HFFc6 (cell line): ENCODE results near the gene CHCHD1. TPM values are rescaled to one million over a fixed set of nuclear protein-coding genes. Genes with fewer than 3 reads are reported as not detected.

Source experiments
- DNase-seq: peaks from one replicate; pipeline ENCODE4 v3.0.0-alpha.2; 2018
- H3K27ac Mint-ChIP-seq: 2 replicates; pipeline ENCODE4 v1.8.0; 2020; ENCODE audit warnings: mild to moderate bottlenecking, mixed read lengths
- H3K27me3 Mint-ChIP-seq: 2 replicates; pipeline ENCODE4 v1.8.0; 2021; ENCODE audit warnings: mild to moderate bottlenecking, moderate library complexity, mixed read lengths; ENCODE audit not compliant: insufficient read depth
- H3K36me3 Mint-ChIP-seq: 2 replicates; pipeline ENCODE4 v1.8.0; 2021; ENCODE audit warnings: low read depth, mixed read lengths
- H3K4me1 Mint-ChIP-seq: 2 replicates; pipeline ENCODE4 v1.8.0; 2020; ENCODE audit warnings: low read depth, mixed read lengths
- H3K4me3 Mint-ChIP-seq: 2 replicates; pipeline ENCODE4 v1.8.0; 2020; ENCODE audit warnings: mild to moderate bottlenecking, moderate library complexity, mixed read lengths
- H3K9me3 Mint-ChIP-seq: 2 replicates; pipeline ENCODE4 v1.8.0; 2020; ENCODE audit warnings: mild to moderate bottlenecking, mixed read lengths
- CTCF ChIP-seq: fragments of 200-600 bp; sonication (generic); IDR thresholded peaks from 2 replicates; pipeline ENCODE4 v1.5.0; 2021; ENCODE audit warnings: antibody characterized with exemption, mild to moderate bottlenecking
- total RNA-seq, 6 experiments: library from RNA; stranded (reverse); fragmentation: NEBNext Ultra II Directional; extraction: Animal tissue kit (Norgen Biotek cat#: 25700); gene quantifications; 2 replicates in 1 of 6; 3 replicates in 5 of 6; pipeline ENCODE4 v1.2.3, GENCODE V29; 2021

Gene CHCHD1
- total RNA-seq, 6 experiments from 2014 or later = 27.1 to 34.7 (median 30.6) TPM

- Mint-ChIP-seq H3K4me3 (no peak overlapping the region), H3K9me3 (no peaks in the 10 kb centered on the region), H3K27ac (no peak overlapping the region), H3K36me3 (peaks cover 33% of the 10 kb centered on the region), H3K4me1 (peaks cover 35% of the 10 kb centered on the region), H3K27me3 (peaks cover 1% of the 10 kb centered on the region)
- TF ChIP-seq CTCF = no peak
- DNase-seq = no peak
These were observed 31.0 kb upstream of the CHCHD1 start for GRCh38 chr10:73750819-73751218.

- Mint-ChIP-seq H3K4me1 (peaks cover 24% of the 10 kb centered on the region), H3K4me3 (no peak overlapping the region), H3K9me3 (no peaks in the 10 kb centered on the region), H3K27me3 (peaks cover 1% of the 10 kb centered on the region), H3K36me3 (peaks cover 34% of the 10 kb centered on the region), H3K27ac (no peak overlapping the region)
- no peak for DNase-seq
- no peak for TF ChIP-seq CTCF
These were observed 25.7 kb upstream of the CHCHD1 start for GRCh38 chr10:73756183-73756582.

- Mint-ChIP-seq H3K27me3 (peaks cover 1% of the 10 kb centered on the region), H3K27ac (no peak overlapping the region), H3K9me3 (no peaks in the 10 kb centered on the region), H3K36me3 (peaks cover 36% of the 10 kb centered on the region), H3K4me3 (no peak overlapping the region), H3K4me1 (peaks cover 45% of the 10 kb centered on the region)
- no peak for TF ChIP-seq CTCF
- DNase-seq = no peak
These were observed 22.9 kb upstream of the CHCHD1 start for GRCh38 chr10:73758704-73759511.

GRCh38 chr10:73759512-73760115, 22.2 kb upstream of the CHCHD1 start:
- no peak overlapping the region for H3K27ac Mint-ChIP-seq
- no peak for TF ChIP-seq CTCF
- no peaks in the 10 kb centered on the region; the same call in 1 of the 2 replicates for H3K27me3 Mint-ChIP-seq
- DNase-seq = no peak
- H3K4me3 Mint-ChIP-seq = no peak overlapping the region
- H3K36me3 Mint-ChIP-seq = peaks cover 35% of the 10 kb centered on the region
- H3K4me1 Mint-ChIP-seq = peaks cover 44% of the 10 kb centered on the region
- H3K9me3 Mint-ChIP-seq = no peaks in the 10 kb centered on the region

GRCh38 chr10:73761781-73762180, 20.1 kb upstream of the CHCHD1 start:
- H3K27ac Mint-ChIP-seq = peak overlapping the region; percentile 71
- peaks cover 48% of the 10 kb centered on the region for H3K36me3 Mint-ChIP-seq
- TF ChIP-seq CTCF = no peak
- H3K4me3 Mint-ChIP-seq = no peak overlapping the region
- no peak for DNase-seq
- no peaks in the 10 kb centered on the region for H3K9me3 Mint-ChIP-seq
- peaks cover 31% of the 10 kb centered on the region for H3K4me1 Mint-ChIP-seq
- 0 out of 2 replicates have a peak, but pooled peaks cover 2% of the 10 kb centered on the region for H3K27me3 Mint-ChIP-seq
